OCI-LY1 (cell line): ENCODE results near the gene OR4K2.

ENCODE experiments used
- CTCF ChIP-seq: fragments of 200-600 bp; sonication (generic), shearing (Covaris generic); IDR thresholded peaks from 2 replicates; pipeline ENCODE4 v1.5.1; 2017; ENCODE audit warnings: mild to moderate bottlenecking, antibody characterized with exemption, low read length, moderate library complexity, mixed read lengths
- EZH2 ChIP-seq: fragments of 200-600 bp; sonication (generic), shearing (Covaris generic); IDR thresholded peaks from 2 replicates; pipeline ENCODE4 v1.8.0; 2017; ENCODE audit warnings: borderline replicate concordance, mixed run types, mild to moderate bottlenecking, antibody characterized with exemption, low read length, moderate library complexity, mixed read lengths

DNA sequence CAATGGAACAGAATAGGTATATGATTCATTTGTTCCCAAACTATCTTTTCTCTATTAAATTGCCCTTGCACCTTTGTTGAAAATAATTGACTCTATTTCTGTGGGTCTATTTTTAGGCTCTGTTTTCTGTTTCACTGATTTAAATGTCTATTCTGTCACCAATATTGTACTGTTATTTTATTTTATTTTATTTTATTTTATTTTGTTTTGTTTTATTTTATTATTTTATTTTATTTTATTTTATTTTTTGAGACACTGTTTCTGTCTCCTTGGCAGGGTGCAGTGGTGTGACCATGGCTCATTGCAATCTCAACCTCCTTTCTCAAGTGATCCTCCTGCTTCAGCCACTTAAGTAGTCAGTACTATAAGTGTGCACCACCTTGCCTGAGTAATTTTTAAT is 36.5 kb upstream of the OR4K2 start:
- no peak for TF ChIP-seq CTCF
- no peak for TF ChIP-seq EZH2
